Measurements from ENCODE around the gene TMEM176B. TPM values are rescaled to one million over a fixed set of nuclear protein-coding genes. Genes with fewer than 3 reads are reported as not detected.
A peak's percentile ranks its signal among the peaks of the same experiment; 100 is the strongest.

TMEM176B gene
- total and polyA plus RNA-seq, 2 donors (not counting 1 experiment from before 2014, with no cell fraction given), result 0.25 to 1.4 TPM

GRCh38 chr7:150759479-150759878 is 40.7 kb downstream of the TMEM176B start:
- no peaks in the 10 kb centered on the region for H3K36me3 ChIP-seq (replicated peaks in 1 of 2; ENCODE audit: control extremely low read depth in 1 of 2, control insufficient read depth in 1 of 2, extremely low read depth in 1 of 2, insufficient read depth in 2 of 2, low read length in 1 of 2)
- Mint-ChIP-seq H3K9me3 (ENCODE audit: insufficient read depth) (peaks cover 2% of the 10 kb centered on the region), H3K27me3 (peaks cover 6% of the 10 kb centered on the region), H3K4me3 (no peak overlapping the region), H3K4me1 (peaks cover 9% of the 10 kb centered on the region), H3K27ac (no peak overlapping the region)
- no peak overlapping the region for H3K4me3 ChIP-seq (ENCODE audit: control extremely low read depth in 1 of 5, extremely low read depth in 1 of 5, insufficient read depth in 1 of 5, low read depth in 2 of 5, low read length in 4 of 5)
- H3K9me3 ChIP-seq (ENCODE audit: control extremely low read depth in 1 of 3, control insufficient read depth in 2 of 3, insufficient read depth in 1 of 3, low read length in 2 of 3), result no peaks in the 10 kb centered on the region
- H3K4me1 ChIP-seq (ENCODE audit: control insufficient read depth in 2 of 2, insufficient read depth in 2 of 2, low read length in 2 of 2), result peaks cover 10% of the 10 kb centered on the region in 2 donors
- H4K20me1 ChIP-seq (ENCODE audit: control insufficient read depth, insufficient read depth, low read length, poor library complexity, severe bottlenecking), result no peaks in the 10 kb centered on the region
- H3K4me2 ChIP-seq (replicated peaks; ENCODE audit: low read depth, low read length, poor library complexity, severe bottlenecking), result no peak overlapping the region
- ChIA-PET CTCF (interaction anchor here (0.7 to 1.0 kb wide), 2 partner anchors 13 to 308 kb away, joined by 3 to 4 read pairs; no protein-coding TSS in a partner anchor), POLR2A (no interaction called here)
- no peak for DNase-seq
- intact Hi-C loops (cut with micrococcal nuclease), result loop anchor here (5.0 kb wide), 1 partner anchor 472 kb away; no protein-coding TSS in a partner anchor
- WGBS (ENCODE audit: insufficient coverage), result 100% methylated on average over 1 of the region's 1 CpG
- no peak overlapping the region for H3K27ac ChIP-seq (ENCODE audit: low read length in 2 of 2)
- no peak overlapping the region for H2AFZ ChIP-seq (ENCODE audit: insufficient read depth, low read depth, low read length, poor library complexity, severe bottlenecking)
- ATAC-seq (ENCODE audit: low read depth), result no peak
- H3K27me3 ChIP-seq (replicated peaks in 1 of 4; ENCODE audit: control extremely low read depth in 1 of 4, control insufficient read depth in 3 of 4, insufficient read depth in 4 of 4, low read length in 3 of 4), result no peaks in the 10 kb centered on the region
- H3K9ac ChIP-seq (ENCODE audit: low read length), result no peak overlapping the region
- H3K79me2 ChIP-seq (ENCODE audit: control insufficient read depth, insufficient read depth, low read length), result no peaks in the 10 kb centered on the region
- no peak for TF ChIP-seq EZH2 (IDR thresholded peaks at IDR 0.05; ENCODE audit: borderline replicate concordance, insufficient read depth, low read depth, low read length, poor library complexity, severe bottlenecking)
- no peak for TF ChIP-seq CTCF (IDR thresholded peaks at IDR 0.05)

GRCh38 chr7:150756858-150757257 is 43.3 kb downstream of the TMEM176B start:
- H3K36me3 ChIP-seq (replicated peaks in 1 of 2; ENCODE audit: control extremely low read depth in 1 of 2, control insufficient read depth in 1 of 2, extremely low read depth in 1 of 2, insufficient read depth in 2 of 2, low read length in 1 of 2), result no peaks in the 10 kb centered on the region
- no peaks in the 10 kb centered on the region for H3K9me3 ChIP-seq (ENCODE audit: control extremely low read depth in 1 of 3, control insufficient read depth in 2 of 3, insufficient read depth in 1 of 3, low read length in 2 of 3)
- no peaks in the 10 kb centered on the region for H3K79me2 ChIP-seq (ENCODE audit: control insufficient read depth, insufficient read depth, low read length)
- WGBS (ENCODE audit: insufficient coverage), result no CpG with 5 or more reads among the region's 1 CpG
- intact Hi-C loops (cut with micrococcal nuclease), result loop anchor here (5.0 kb wide), 1 partner anchor 470 kb away; no protein-coding TSS in a partner anchor
- Mint-ChIP-seq H3K27ac (no peak overlapping the region), H3K27me3 (peaks cover 9% of the 10 kb centered on the region), H3K4me3 (no peak overlapping the region), H3K9me3 (ENCODE audit: insufficient read depth) (peaks cover 2% of the 10 kb centered on the region), H3K4me1 (peaks cover 11% of the 10 kb centered on the region)
- no peak overlapping the region for H3K4me2 ChIP-seq (replicated peaks; ENCODE audit: low read depth, low read length, poor library complexity, severe bottlenecking)
- H3K9ac ChIP-seq (ENCODE audit: low read length), result no peak overlapping the region
- ATAC-seq (ENCODE audit: low read depth), result no peak
- ChIA-PET CTCF (interaction anchor here (3.2 kb wide), 1 partner anchor 307 kb away, joined by 33 read pairs; the partner anchor contains the start of gene GIMAP8), POLR2A (no interaction called here)
- peak; percentile 19 for DNase-seq
- TF ChIP-seq EZH2 (IDR thresholded peaks at IDR 0.05; ENCODE audit: borderline replicate concordance, insufficient read depth, low read depth, low read length, poor library complexity, severe bottlenecking), result no peak
- peak; percentile 19 for TF ChIP-seq CTCF (IDR thresholded peaks at IDR 0.05)
- H3K4me1 ChIP-seq (ENCODE audit: control insufficient read depth in 2 of 2, insufficient read depth in 2 of 2, low read length in 2 of 2), result peaks cover 10% of the 10 kb centered on the region in 2 donors
- no peak overlapping the region for H2AFZ ChIP-seq (ENCODE audit: insufficient read depth, low read depth, low read length, poor library complexity, severe bottlenecking)
- H4K20me1 ChIP-seq (ENCODE audit: control insufficient read depth, insufficient read depth, low read length, poor library complexity, severe bottlenecking), result no peaks in the 10 kb centered on the region
- H3K4me3 ChIP-seq (ENCODE audit: control extremely low read depth in 1 of 5, extremely low read depth in 1 of 5, insufficient read depth in 1 of 5, low read depth in 2 of 5, low read length in 4 of 5), result no peak overlapping the region
- no peak overlapping the region for H3K27ac ChIP-seq (ENCODE audit: low read length in 2 of 2)
- H3K27me3 ChIP-seq (replicated peaks in 1 of 4; ENCODE audit: control extremely low read depth in 1 of 4, control insufficient read depth in 3 of 4, insufficient read depth in 4 of 4, low read length in 3 of 4), result peaks cover 0 to 4% (median 0%) of the 10 kb centered on the region in 4 experiments

Data from B cell (primary cell).